Mesenchymal stem cell (in vitro differentiated cells and primary cell): ENCODE measurements around the gene SKIDA1.

ENCODE experiments used
- DNase-seq: peaks from one replicate; pipeline ENCODE4 v3.0.0-alpha.2; 2013
- H2AFZ ChIP-seq: one replicate; pipeline ENCODE4 v1.6.1; 2013; ENCODE audit warnings: low read depth, mild to moderate bottlenecking, control low read depth, inconsistent platforms, low read length, moderate library complexity
- H2AK5ac ChIP-seq: 2 replicates; pipeline ENCODE4 v1.6.1; 2013; ENCODE audit warnings: low read length, moderate library complexity, mild to moderate bottlenecking, inconsistent platforms; ENCODE audit not compliant: severe bottlenecking
- H2BK120ac ChIP-seq: one replicate; pipeline ENCODE4 v1.6.1; 2013; ENCODE audit warnings: low read depth, mild to moderate bottlenecking, inconsistent platforms, low read length, moderate library complexity
- H2BK12ac ChIP-seq, 2 experiments: one replicate each; pipeline ENCODE4 v1.6.1; 2013; ENCODE audit warnings: inconsistent platforms in 2 of 2, low read length in 2 of 2, mild to moderate bottlenecking in 2 of 2, moderate library complexity in 2 of 2, control low read depth in 1 of 2
- H2BK15ac ChIP-seq: one replicate; pipeline ENCODE4 v1.6.1; 2013; ENCODE audit warnings: mild to moderate bottlenecking, low read depth, inconsistent platforms; ENCODE audit not compliant: poor library complexity, severe bottlenecking
- H2BK5ac ChIP-seq: 2 replicates; pipeline ENCODE4 v1.6.1; 2013; ENCODE audit warnings: low read depth, mild to moderate bottlenecking, low read length, control low read depth, inconsistent platforms; ENCODE audit not compliant: poor library complexity, severe bottlenecking
- H3K14ac ChIP-seq, 2 experiments: one replicate each; pipeline ENCODE4 v1.6.1; 2013; ENCODE audit warnings: inconsistent platforms in 2 of 2, low read length in 2 of 2, control low read depth in 1 of 2, mild to moderate bottlenecking in 1 of 2, moderate library complexity in 1 of 2
- H3K18ac ChIP-seq, 2 experiments: one replicate each; pipeline ENCODE4 v1.6.1; 2013; ENCODE audit warnings: inconsistent platforms in 2 of 2, low read length in 2 of 2, control low read depth in 1 of 2, low read depth in 1 of 2, mild to moderate bottlenecking in 1 of 2
- H3K23ac ChIP-seq, 2 experiments: one replicate each; pipeline ENCODE4 v1.6.1; 2013; ENCODE audit warnings: inconsistent platforms in 2 of 2, low read length in 2 of 2, mild to moderate bottlenecking in 2 of 2, moderate library complexity in 2 of 2, control low read depth in 1 of 2
- H3K27ac ChIP-seq: 2 replicates; pipeline ENCODE4 v1.5.1; 2013; ENCODE audit warnings: mild to moderate bottlenecking, moderate library complexity, low read length, control low read depth, inconsistent platforms; ENCODE audit not compliant: poor library complexity, severe bottlenecking
- H3K27me3 ChIP-seq, 2 experiments: 2 replicates each; pipeline versions ENCODE4 v1.6.1 to v1.7.0; 2013; ENCODE audit warnings: low read length in 2 of 2, mild to moderate bottlenecking in 2 of 2, moderate library complexity in 2 of 2, control low read depth in 1 of 2, inconsistent platforms in 1 of 2; ENCODE audit not compliant: control insufficient read depth in 1 of 2, insufficient read depth in 1 of 2
- H3K36me3 ChIP-seq, 2 experiments: 2 replicates each; pipeline versions ENCODE4 v1.6.1 to v1.7.0; 2013; ENCODE audit warnings: low read length in 2 of 2, control low read depth in 1 of 2, inconsistent platforms in 1 of 2, low read depth in 1 of 2, mild to moderate bottlenecking in 1 of 2; ENCODE audit not compliant: insufficient read depth in 2 of 2, control insufficient read depth in 1 of 2
- H3K4ac ChIP-seq, 2 experiments: one replicate each; pipeline ENCODE4 v1.6.1; 2013; ENCODE audit warnings: inconsistent platforms in 2 of 2, low read length in 2 of 2, mild to moderate bottlenecking in 2 of 2, moderate library complexity in 2 of 2, control low read depth in 1 of 2, low read depth in 1 of 2
- H3K4me1 ChIP-seq: 2 replicates; pipeline ENCODE4 v1.6.1; 2013; ENCODE audit warnings: low read depth, low read length, control low read depth; ENCODE audit not compliant: control insufficient read depth, insufficient read depth
- H3K4me2 ChIP-seq: 2 replicates; pipeline ENCODE4 v1.6.1; 2013; ENCODE audit warnings: low read length, mild to moderate bottlenecking, inconsistent platforms; ENCODE audit not compliant: poor library complexity, severe bottlenecking
- H3K4me3 ChIP-seq, 2 experiments: 2 replicates each; pipeline versions ENCODE4 v1.5.1 to v1.7.0; 2013; ENCODE audit warnings: low read length in 2 of 2, mild to moderate bottlenecking in 2 of 2, control low read depth in 1 of 2, low read depth in 1 of 2; ENCODE audit not compliant: insufficient read depth in 1 of 2
- H3K79me1 ChIP-seq: replicated peaks from 2 replicates; pipeline ENCODE4 v1.6.1; 2013; ENCODE audit warnings: mild to moderate bottlenecking, control low read depth, low read length, inconsistent platforms; ENCODE audit not compliant: poor library complexity, severe bottlenecking
- H3K9ac ChIP-seq: 2 replicates; pipeline ENCODE4 v1.7.0; 2013; ENCODE audit warnings: mild to moderate bottlenecking, low read length, moderate library complexity
- H3K9me3 ChIP-seq: 2 replicates; pipeline ENCODE4 v1.7.0; 2013; ENCODE audit warnings: mild to moderate bottlenecking, low read length; ENCODE audit not compliant: control insufficient read depth
- H4K8ac ChIP-seq: one replicate; pipeline ENCODE4 v1.6.1; 2013; ENCODE audit warnings: inconsistent platforms, mild to moderate bottlenecking, low read length, moderate library complexity
- H4K91ac ChIP-seq: one replicate; pipeline ENCODE4 v1.6.1; 2013; ENCODE audit warnings: mild to moderate bottlenecking, low read length, inconsistent platforms
- WGBS: methylation state at CpG from one replicate; pipeline ENCODE4 v1.1.7; 2013; ENCODE audit warnings: mixed read lengths; 5-methylcytosine and 5-hydroxymethylcytosine counted together

Gene SKIDA1

GRCh38 chr10:21534604-21535493, 9.4 kb upstream of the SKIDA1 start:
- Histone ChIP-seq H3K9ac (peak overlapping the region; percentile 88), H4K91ac (peak overlapping the region; percentile 83), H2AFZ (peak overlapping the region; percentile 42), H3K4me2 (peak overlapping the region; percentile 81), H3K27me3 (no peaks in the 10 kb centered on the region), H3K4me3 (peak overlapping the region; percentile 81 to 82), H3K14ac (peak overlapping the region; percentile 86 to 91), H3K23ac (peak overlapping the region in 1 of 2 experiments; percentile 93), H4K8ac (peak overlapping the region; percentile 49), H2AK5ac (no peak overlapping the region), H3K4me1 (peaks cover 9% of the 10 kb centered on the region), H2BK5ac (no peak overlapping the region), H2BK12ac (peak overlapping the region; percentile 54 to 90), H3K36me3 (peaks cover 14 to 32% of the 10 kb centered on the region in 2 experiments), H3K4ac (peak overlapping the region; percentile 64 to 99), H3K79me1 (peaks cover 4% of the 10 kb centered on the region), H2BK15ac (peak overlapping the region; percentile 89), H2BK120ac (peak overlapping the region; percentile 99), H3K18ac (peak overlapping the region; percentile 70 to 98), H3K27ac (peak overlapping the region; percentile 60), H3K9me3 (no peaks in the 10 kb centered on the region)
- WGBS = 1% methylated on average over 54 of the region's 96 CpGs
- peak; percentile 80 for DNase-seq

GRCh38 chr10:21534280-21534586, 8.8 kb upstream of the SKIDA1 start:
- 0% methylated on average over 4 of the region's 26 CpGs for WGBS
- H3K4ac ChIP-seq = peak overlapping the region in 1 of 2 experiments; percentile 53
- H3K23ac ChIP-seq = no peak overlapping the region
- no peak overlapping the region for H2AFZ ChIP-seq
- H3K27me3 ChIP-seq = no peaks in the 10 kb centered on the region
- H2BK15ac ChIP-seq = no peak overlapping the region
- no peak overlapping the region for H3K4me2 ChIP-seq
- peak overlapping the region; percentile 92 for H3K9ac ChIP-seq
- H3K18ac ChIP-seq = peak overlapping the region in 1 of 2 experiments; percentile 82
- H3K36me3 ChIP-seq = peaks cover 9 to 26% of the 10 kb centered on the region in 2 experiments
- H3K14ac ChIP-seq = peak overlapping the region in 1 of 2 experiments; percentile 86
- H3K27ac ChIP-seq = peak overlapping the region; percentile 70
- H2BK5ac ChIP-seq = no peak overlapping the region
- H3K4me3 ChIP-seq = peak overlapping the region; percentile 81 to 82
- peak overlapping the region; percentile 99 for H2BK120ac ChIP-seq
- no peak for DNase-seq
- H2AK5ac ChIP-seq = no peak overlapping the region
- H4K91ac ChIP-seq = no peak overlapping the region
- no peak overlapping the region for H2BK12ac ChIP-seq
- H3K9me3 ChIP-seq = no peaks in the 10 kb centered on the region
- H4K8ac ChIP-seq = no peak overlapping the region
- peaks cover 9% of the 10 kb centered on the region for H3K4me1 ChIP-seq
- peaks cover 1% of the 10 kb centered on the region for H3K79me1 ChIP-seq

GRCh38 chr10:21533467-21534279, 8.2 kb upstream of the SKIDA1 start, which contains the start of gene MLLT10:
TSS of gene MLLT10 (plus strand) at chr10:21534232. CDS start at chr10:21534645, 413 bp downstream.
- Histone ChIP-seq H3K14ac (peak within 1 kb of the TSS; percentile 86 to 91), H3K18ac (peak within 1 kb of the TSS; percentile 88 to 98), H2BK120ac (peak within 1 kb of the TSS; percentile 99), H3K79me1 (peaks cover under 1% of the 10 kb centered on the region), H3K9ac (peak within 1 kb of the TSS; percentile 92), H3K23ac (peak within 1 kb of the TSS in 1 of 2 experiments; percentile 93), H2AK5ac (no peak within 1 kb of the TSS), H2AFZ (peak within 1 kb of the TSS; percentile 42), H4K91ac (peak within 1 kb of the TSS; percentile 93), H3K4ac (peak within 1 kb of the TSS; percentile 77 to 99), H3K4me2 (peak within 1 kb of the TSS; percentile 94), H4K8ac (peak within 1 kb of the TSS; percentile 81), H3K27me3 (no peaks in the 10 kb centered on the region), H2BK12ac (peak within 1 kb of the TSS; percentile 90 to 94), H3K27ac (peak within 1 kb of the TSS; percentile 95), H2BK15ac (peak within 1 kb of the TSS; percentile 89), H3K4me3 (peak within 1 kb of the TSS; percentile 81 to 85), H3K9me3 (no peaks in the 10 kb centered on the region), H2BK5ac (peak within 1 kb of the TSS; percentile 84), H3K36me3 (peaks cover 9 to 20% of the 10 kb centered on the region in 2 experiments), H3K4me1 (peaks cover 9% of the 10 kb centered on the region)
- under 1% methylated on average over 56 of the region's 74 CpGs for WGBS
- DNase-seq = peak; percentile 95
